GM19468 (cell line): ENCODE measurements around the gene AMIGO1.

Experiments
- ATAC-seq: cut with Tn5 transposase; IDR thresholded peaks from one replicate; pipeline ENCODE4 v1.9.1; 2021; ENCODE audit warnings: mild to moderate bottlenecking, moderate library complexity, moderate number of reproducible peaks; ENCODE audit not compliant: unreplicated experiment; ENCODE audit errors: extremely low read depth

AMIGO1 gene

GRCh38 chr1:109534307-109534858 is 24.9 kb upstream of the AMIGO1 start:
- ATAC-seq: no peak

GRCh38 chr1:109532365-109533136 is 23.0 kb upstream of the AMIGO1 start:
- ATAC-seq: no peak

- ATAC-seq: no peak
Measured at GRCh38 chr1:109531826-109532364, 22.4 kb upstream of the AMIGO1 start.

GRCh38 chr1:109531380-109531779 is 21.9 kb upstream of the AMIGO1 start:
- ATAC-seq: no peak

GRCh38 chr1:109530457-109531087 is 21.0 kb upstream of the AMIGO1 start:
- no peak for ATAC-seq

- ATAC-seq: no peak
Measured at GRCh38 chr1:109529881-109530456, 20.4 kb upstream of the AMIGO1 start.

- ATAC-seq: no peak
Measured at GRCh38 chr1:109528712-109529111, 19.2 kb upstream of the AMIGO1 start.

- ATAC-seq: no peak
Measured at GRCh38 chr1:109527846-109528695, 18.5 kb upstream of the AMIGO1 start.

- ATAC-seq: no peak
Measured at GRCh38 chr1:109527098-109527811, 17.7 kb upstream of the AMIGO1 start.

- ATAC-seq: no peak
Measured at GRCh38 chr1:109523706-109524105, 14.2 kb upstream of the AMIGO1 start.

- ATAC-seq: no peak
Measured at GRCh38 chr1:109522026-109522425, 12.5 kb upstream of the AMIGO1 start.

GRCh38 chr1:109521002-109521951 is 11.8 kb upstream of the AMIGO1 start:
- no peak for ATAC-seq

GRCh38 chr1:109517337-109517736 is 7.8 kb upstream of the AMIGO1 start:
- ATAC-seq: no peak

- no peak for ATAC-seq
Measured at GRCh38 chr1:109516872-109517271, 7.3 kb upstream of the AMIGO1 start.

GRCh38 chr1:109514846-109515245 is 5.3 kb upstream of the AMIGO1 start:
- no peak for ATAC-seq

GRCh38 chr1:109513110-109513710 is 3.7 kb upstream of the AMIGO1 start:
- no peak for ATAC-seq

GRCh38 chr1:109508873-109509175 is 703 bp downstream of the AMIGO1 start:
- ATAC-seq: no peak
